ENCODE data around the gene HLA-A.
"Not testable (repeated sequence)": the region's sequence is repeated elsewhere in the genome, so short reads cannot be mapped to it uniquely, and the experiment has no call there.

Gene HLA-A

DNA sequence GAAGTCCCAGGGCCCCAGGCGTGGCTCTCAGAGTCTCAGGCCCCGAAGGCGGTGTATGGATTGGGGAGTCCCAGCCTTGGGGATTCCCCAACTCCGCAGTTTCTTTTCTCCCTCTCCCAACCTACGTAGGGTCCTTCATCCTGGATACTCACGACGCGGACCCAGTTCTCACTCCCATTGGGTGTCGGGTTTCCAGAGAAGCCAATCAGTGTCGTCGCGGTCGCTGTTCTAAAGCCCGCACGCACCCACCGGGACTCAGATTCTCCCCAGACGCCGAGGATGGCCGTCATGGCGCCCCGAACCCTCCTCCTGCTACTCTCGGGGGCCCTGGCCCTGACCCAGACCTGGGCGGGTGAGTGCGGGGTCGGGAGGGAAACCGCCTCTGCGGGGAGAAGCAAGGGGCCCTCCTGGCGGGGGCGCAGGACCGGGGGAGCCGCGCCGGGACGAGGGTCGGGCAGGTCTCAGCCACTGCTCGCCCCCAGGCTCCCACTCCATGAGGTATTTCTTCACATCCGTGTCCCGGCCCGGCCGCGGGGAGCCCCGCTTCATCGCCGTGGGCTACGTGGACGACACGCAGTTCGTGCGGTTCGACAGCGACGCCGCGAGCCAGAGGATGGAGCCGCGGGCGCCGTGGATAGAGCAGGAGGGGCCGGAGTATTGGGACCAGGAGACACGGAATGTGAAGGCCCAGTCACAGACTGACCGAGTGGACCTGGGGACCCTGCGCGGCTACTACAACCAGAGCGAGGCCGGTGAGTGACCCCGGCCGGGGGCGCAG is at the start of gene HLA-A:
Gene HLA-A (plus strand): TSS at position 258 of the 778 bp plus-strand sequence. CDS start 22 bp downstream, at position 280.
- DNase-seq, result peak; percentile 72

DNA sequence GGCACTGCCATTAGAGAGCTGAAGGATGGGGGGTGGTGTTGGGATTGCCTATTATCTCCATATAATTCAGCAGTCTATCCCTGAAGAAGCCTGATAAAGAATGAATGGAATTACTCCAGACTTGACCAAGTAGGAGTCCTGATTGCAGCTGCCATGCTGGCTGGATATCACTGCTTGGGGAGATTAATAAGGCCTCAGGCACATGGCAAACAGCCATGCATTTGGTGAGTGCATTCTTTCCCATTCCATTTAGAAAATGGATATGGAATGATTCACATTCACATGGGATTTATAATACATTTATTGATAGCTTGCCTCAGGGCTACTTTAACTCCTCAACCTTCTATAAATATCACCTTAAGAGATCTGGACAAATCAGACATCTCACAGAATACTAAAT is 49.6 kb upstream of the HLA-A start:
- no peak for DNase-seq

DNA sequence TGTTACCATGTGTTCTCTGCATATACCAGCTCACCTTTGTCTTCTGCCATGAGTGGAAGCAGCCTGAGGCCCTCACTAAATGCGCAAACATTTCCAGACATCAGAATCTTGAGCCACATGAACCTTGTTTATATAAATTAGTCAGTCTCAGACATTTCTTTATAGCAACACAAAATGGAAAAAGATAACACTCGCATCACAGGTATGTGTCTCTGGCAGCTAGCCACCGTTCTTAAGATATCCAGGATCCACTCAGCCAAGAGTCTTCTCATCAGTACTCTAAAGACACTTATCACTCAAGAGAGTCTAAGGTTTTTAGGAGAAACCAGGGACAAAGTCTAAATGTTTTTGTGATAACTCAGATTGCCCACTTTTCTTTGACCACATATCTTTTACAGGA is 43.1 kb upstream of the HLA-A start:
- no peak for DNase-seq

DNA sequence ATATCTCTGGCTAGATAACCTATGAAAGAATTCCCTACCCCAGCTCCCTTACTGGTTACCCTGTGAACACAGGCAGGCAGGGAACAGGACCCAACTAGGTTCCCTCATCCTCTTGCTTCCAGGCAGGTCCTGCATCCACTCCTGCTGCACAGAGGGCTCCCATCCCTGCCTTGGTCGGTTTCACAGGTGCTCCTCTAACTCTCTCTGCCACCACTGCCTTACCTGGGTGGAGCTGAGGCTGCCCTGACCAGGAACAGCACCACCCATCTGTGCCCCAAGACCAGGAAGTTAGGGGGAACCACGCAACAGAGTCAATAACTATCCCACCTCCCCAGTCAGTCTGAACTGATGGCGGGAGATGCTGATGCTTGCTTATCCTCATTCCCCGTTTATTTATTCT is 37.0 kb upstream of the HLA-A start:
- DNase-seq, result no peak

DNA sequence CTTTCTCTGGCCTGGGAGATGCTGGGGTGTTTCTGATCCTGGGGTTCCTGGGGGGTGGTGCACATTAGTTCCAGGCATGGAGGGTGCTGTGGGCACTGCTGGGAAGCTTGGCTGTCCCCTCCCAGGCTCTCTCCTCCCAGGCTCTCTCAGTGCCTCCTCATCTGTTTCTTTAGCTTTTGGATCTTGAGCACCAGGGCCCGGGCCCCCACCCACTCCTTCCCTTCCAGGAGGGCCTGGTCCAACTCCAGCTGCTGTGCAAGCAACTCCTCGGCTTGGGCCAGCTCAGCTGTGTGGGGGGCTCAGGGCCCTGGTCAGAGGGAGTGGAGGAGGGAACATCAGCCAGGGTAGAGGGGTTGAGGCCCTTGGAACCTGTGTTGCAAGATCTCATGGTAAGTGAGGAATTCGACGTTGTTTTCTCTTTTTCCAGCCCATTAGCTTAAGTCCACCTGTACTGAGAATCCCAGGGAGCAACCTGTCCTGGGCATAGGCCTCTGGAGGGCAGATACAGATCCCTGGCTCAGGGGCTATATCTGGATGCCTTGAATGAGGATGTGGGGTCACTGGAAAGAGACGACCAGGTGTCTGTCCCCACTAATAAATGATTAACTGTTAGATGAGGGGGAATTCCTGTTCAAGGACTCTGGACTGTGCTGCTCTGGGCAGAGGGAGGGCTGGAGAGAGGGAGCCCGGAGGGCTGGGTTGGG is 34.5 kb upstream of the HLA-A start:
- no peak for DNase-seq

DNA sequence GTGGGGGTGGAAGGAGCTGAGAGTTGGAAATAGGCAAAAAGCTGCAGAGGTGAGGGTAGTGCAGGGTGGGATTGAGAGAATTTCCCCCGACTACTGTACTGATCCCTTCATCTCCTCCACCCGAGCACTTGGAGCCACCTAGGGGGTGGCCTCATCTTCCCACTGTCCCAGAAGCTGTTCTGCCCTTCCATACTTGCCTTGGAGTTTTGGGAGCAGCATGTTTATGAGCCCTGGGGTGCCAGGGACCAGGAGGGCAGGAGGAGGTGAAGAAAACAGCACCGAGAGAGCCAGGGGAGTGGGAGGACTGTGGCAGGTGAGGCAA is 34.0 kb upstream of the HLA-A start:
- no peak for DNase-seq

DNA sequence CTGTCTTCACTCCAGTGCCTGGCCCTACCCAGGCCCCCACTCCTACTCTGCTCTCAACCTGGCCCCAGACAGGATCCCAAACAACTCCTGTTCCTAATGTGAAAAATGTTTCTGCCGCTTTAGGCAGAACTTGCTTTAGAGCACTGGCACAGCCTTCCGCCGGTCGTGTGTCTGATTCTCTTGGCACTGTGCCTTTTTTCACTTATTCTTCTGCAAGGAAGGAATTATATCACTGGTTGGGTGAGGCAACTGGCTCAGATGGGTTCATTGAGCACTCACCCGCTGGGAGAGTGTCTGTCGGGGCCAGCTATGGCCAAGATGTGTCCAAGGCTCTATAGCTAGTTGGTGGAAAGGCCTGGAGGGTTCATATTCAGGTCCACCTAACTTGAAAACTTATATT is 33.6 kb upstream of the HLA-A start:
- DNase-seq, result no peak

DNA sequence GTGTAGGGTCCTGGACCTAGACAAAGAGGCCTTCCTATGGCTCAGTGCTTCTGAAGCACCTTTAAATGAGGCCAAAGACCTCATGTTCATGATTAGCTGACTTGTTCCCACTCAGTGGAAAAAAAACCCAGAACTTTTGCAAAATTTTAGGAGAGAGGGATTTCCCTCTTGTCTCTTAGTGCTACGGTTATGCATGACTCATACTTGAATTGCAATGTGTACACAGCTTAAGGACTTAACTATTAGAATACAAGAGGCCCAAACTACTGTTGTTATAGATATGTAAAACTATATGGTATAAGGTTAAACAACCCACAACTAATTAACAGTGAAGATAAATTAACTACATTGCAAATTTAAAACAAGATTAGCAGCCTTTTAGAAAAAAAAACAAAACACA is 32.3 kb upstream of the HLA-A start:
- DNase-seq, result no peak

DNA sequence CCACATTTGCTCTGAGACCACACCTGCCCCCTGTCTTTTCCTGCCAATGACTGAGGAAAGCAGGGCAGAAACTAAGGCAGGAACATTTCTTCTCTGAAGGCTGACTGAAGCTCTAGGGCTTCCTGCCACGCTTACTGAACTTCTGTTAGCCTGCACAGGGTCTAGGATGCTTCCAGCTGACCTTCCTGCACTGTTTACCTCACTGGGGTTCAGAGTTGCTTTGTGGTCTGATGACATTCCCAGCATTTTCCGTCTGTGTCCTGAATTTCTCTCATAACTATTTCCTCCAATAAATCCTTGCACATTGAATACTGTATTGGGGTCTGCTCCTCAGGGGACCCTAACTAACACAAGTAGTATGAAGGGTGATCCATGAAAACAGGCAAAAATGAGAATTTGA is 29.5 kb upstream of the HLA-A start:
- no peak for DNase-seq

DNA sequence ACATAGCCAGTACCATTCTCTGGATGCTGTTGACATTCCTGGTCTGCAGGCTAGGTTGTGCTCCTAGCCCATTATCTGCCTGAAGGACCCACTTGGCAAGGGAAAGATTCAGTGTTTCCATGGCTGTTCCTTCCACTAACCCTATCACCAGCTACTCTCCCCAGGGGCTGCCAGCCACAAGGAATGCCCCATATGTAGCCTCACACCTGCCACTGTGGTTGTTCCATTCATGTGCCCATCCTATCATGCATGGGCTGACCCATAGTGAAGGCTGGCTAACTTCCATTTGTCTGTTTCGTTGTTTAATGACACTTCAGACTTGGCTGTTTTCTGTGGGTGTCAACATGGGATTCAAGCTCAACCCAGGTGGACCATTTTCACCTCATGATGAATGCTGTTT is 25.6 kb upstream of the HLA-A start:
- no peak for DNase-seq

DNA sequence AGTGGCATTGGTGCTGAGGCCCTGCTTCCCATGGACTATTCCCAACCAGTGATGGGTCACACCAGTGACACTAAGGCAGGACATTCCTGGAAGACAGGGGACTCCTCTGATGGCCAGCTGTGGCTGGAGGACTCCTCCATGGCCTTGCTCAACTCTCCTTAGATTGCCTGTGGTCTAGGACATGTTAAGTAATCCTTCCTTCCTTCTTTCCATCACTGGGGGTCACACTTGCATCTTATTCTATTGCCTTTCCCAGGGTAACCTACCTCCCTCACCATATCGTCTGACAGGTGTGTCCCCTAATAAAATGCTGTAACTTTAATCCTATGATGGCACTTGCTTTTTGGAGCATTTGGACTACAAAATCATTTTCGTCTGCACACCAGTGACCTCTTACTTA is 24.5 kb upstream of the HLA-A start:
- no peak for DNase-seq

DNA sequence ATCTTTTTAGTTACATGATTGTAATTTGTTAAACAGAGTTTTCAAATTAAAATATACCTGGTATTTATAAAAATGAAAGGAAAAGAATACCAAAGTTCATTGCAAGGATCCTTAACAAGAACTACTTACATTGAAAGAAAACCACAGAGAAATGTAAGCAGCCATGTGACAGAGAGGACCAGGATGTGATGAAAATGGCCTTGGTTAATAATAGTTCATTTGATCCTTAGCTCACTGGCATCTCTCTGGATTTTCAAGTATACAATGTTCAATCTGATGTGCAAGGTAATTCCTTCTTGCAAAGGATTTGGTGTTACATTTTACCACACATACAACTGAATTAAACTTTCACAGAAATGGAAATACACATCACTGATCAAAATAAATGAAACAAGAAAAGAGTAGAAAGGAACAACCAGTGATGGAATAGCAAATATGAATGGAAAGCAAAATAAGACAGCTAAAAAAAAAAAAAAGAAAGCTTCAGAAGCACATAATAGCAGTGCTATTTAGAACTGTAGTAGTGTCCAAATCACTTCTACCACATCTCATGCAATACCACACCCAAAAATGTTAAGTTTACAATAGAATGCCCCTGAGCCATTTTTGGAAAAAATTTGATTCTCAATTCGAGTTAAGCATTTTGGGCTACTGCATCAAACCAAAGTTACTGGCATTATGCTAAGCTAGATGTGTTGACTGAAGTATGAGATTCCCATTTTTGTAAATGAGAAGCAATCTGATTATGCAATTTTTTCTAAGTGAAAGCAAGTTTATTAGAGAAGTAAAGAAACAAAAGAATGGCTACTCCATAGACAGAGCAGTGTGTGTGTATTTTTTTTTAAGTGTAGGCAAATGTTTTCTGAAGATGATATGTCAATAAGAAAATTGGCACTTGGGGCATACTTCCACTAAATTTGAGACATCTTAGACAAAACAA is 22.6 kb upstream of the HLA-A start:
- DNase-seq, result no peak

DNA sequence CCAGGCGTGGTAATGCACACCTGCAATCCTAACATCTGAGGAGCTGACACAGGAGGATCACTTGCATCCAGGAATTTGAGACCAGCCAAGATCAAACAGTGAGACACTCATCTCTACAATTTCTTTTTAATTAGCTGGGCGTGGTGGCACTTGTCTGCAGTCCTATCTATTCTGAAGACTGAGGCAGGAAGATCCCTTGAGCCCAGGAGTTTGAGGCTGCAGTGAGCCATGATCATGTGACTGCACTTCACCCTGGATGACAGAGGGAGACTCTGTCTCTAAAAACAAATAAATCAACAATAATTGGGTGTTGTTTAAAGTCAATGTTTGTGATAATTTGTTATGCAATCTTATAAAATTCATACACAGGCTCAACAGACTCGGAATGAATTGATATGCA is 18.0 kb upstream of the HLA-A start:
- no peak for DNase-seq

DNA sequence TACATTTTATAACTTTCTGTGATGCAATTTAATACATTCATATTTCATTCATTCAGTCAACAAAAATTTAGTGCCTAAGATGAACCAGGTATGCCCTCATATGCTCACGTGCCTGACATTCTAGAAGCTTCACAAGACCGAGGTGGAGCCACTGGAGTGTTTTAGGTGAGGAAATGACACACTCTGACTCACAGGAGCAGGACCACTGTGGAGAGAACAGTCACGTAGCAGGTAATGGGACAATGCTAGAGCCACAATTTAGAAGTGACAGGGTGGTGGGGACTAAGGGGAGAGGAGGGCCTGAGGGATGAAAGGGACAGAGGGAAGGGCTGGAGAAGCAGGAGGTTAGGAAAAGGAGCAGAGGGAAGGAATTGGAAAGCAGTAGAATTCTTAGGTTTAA is 17.6 kb upstream of the HLA-A start:
- DNase-seq, result no peak

DNA sequence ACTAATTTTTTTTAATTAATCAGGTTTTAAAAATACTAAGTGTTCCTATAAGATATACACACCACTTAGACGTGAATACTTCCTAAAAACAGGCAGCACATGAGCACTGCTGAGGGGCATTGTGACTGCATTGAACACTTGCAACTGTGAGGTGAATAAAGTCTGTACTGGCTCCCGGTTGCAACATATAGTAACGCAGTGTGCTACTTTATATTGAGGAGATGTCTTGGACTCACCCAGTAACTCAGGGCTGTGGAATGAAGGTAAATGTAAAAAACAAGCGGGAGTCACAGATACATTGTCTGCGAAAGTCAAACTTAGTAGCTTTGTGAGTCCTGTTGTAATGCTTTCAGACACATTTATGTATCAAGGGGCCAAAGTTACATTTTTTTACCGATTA is 17.0 kb upstream of the HLA-A start:
- no peak for DNase-seq

DNA sequence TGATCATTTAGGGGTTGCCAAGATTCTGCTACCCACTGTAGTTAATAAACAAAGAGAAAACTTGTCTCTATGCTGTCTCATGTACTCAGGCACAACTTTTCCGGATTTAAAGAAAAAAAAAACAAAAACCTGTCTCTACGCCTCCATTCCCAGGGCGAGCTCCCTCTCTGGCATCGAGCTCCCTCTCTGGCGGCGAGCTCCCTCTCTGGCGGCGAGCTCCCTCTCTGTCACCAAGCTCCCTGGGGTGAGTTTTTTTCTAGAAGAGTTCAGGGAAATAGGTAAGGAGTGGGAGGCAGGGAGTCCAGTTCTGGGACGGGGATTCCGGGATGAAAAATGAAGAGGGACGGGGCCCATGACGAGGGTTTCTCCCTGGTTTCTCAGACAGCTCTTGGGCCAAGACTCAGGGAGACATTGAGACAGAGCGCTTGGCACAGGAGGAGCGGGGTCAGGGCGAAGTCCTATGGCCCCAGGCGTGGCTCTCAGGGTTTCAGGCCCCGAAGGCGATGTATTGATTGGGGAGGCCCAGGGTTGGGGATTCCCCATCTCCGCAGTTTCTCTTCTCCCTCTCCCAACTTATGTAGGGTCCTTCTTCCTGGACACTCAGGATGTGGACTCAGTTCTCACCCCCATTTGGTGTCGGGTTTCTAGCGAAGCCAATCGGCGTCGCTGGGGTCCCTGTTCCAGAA is 16.5 kb upstream of the HLA-A start:
- no peak for DNase-seq

DNA sequence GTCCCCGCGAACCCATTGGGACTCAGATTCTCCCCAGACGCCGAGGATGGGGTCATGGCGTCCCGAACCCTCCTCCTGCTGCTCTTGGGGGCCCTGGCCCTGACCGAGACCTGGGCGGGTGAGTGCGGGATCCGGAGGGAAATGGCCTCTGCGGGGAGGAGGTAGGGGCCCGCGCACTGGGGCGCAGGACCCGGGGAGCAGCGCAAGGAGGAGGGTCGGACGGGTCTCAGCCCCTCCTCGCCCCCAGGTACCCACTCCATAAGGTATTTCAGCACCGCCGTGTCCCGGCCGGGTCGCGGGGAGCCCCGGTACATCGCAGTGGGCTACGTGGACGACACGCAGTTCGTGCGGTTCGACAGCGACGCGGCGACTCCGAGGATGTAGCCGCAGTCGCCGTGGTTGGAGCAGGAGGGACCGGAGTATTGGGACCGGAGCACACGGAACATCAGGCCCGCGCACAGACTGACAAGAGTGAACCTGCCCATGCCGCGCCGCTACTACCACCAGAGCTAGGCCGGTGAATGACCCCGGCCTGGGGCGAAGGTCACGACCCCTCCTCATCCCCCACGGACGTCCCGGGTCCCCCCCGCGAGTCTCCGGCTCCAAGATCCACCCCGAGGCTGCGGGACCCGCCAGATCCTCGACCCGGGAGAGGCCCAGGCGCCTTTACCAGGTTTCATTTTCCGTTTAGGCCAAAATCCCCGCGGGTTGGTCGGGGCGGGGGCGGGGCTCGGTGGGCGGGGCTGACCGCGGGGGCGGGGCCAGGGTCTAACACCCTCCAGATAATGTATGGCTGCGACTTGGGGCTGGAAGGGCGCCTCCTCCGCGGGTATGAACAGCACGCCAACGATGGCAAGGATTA is 15.7 kb upstream of the HLA-A start:
- no peak for DNase-seq

DNA sequence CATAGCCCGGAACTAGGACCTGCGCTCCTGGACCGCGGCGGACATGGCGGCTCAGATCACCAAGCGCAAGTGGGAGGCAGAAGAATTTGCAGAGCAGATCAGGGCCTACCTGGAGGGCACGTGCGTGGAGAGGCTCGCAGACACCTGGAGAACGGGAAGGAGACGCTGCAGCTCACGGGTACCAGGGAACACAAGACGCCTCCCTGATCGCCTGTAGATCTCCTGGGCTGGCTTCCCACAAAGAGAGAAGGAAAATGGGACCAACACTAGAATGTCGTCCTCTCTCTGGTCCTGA is 15.1 kb upstream of the HLA-A start:
- DNase-seq, result no peak

DNA sequence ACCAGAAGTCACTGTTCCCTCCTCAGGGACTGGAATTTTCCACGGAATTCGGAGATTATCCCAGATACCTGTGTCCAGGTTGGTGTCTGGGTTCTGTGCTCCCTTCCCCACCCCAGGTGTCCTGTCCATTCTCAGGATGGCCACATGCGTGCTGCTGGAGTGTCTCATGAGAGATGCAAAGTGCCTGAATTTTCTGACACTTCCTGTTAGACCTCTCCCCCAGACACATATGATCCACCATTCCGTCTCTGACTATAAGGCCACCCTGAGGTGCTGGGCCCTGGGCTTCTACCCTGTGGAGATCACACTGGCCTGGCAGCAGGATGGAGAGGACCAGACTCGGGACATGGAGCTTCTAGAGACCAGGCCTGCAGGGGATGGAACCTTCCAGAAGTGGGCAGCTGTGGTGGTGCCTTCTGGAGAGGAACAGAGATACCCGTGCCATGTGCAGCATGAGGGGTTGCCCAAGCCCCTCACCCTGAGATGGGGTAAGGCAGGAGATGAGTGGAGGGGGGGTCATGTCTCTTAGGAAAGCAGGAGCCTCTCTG is 14.4 kb upstream of the HLA-A start:
- DNase-seq, result no peak

DNA sequence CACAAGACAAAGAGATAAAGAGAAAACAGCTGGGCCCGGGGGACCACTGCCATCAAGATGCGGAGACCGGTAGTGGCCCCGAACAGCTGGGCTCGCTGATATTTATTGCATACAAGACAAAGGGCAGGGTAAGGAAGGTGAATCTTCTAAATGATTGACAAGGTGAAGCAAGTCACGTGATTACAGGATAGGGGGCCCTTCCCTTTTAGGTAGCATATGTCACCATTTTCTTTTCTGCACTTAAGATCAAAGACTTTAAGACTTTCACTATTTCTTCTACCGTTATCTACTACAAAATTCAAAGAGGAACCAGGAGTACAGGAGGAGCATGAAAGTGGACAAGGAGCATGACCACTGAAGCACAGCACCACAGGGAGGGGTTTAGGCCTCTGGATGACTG is 12.3 kb upstream of the HLA-A start:
- DNase-seq, result not testable (repeated sequence)

DNA sequence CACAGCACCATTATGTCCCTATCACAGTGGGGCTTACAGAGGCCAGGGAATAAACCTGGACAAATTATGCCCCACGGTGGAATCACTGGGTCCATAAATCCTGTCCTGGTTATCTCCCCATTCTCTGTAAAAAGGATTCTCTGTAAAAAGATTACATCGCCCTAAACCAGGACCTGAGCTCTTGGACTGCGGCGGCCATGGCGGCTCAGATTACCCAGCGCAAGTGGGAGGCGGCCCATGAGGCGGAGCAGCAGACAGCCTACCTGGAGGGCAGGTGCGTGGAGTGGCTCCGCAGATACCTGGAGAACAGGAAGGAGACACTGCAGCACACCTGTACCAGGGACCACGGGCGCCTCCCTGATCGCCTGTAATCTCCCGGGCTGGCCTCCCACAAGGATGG is 8.4 kb upstream of the HLA-A start:
- no peak for DNase-seq
